Astrocyte of the hippocampus (primary cell): ENCODE data around the gene C16orf86.

Experiments used
- DNase-seq: peaks from one replicate; pipeline ENCODE4 v3.0.0; 2011; ENCODE audit warnings: low read depth, low spot score

Gene C16orf86

DNA sequence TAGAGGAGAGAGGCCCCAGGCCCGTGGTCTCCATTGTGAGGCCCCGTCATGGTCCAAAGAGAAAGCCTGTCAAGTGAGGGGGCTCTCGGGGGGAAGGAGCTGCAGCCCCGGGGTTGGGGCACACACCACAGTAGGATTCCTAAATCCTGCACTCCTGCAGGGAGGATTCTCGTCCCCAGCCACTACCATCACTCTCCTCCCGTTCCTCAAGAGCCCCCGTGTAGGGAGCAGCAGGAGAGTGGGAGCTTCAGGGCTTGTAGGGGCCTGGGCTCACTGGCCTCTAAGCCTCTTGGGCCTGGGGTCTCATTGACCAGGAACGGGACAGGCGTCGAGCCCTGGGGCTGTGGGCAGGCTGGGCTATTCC, 821 bp downstream of the C16orf86 start:
- no peak for DNase-seq

DNA sequence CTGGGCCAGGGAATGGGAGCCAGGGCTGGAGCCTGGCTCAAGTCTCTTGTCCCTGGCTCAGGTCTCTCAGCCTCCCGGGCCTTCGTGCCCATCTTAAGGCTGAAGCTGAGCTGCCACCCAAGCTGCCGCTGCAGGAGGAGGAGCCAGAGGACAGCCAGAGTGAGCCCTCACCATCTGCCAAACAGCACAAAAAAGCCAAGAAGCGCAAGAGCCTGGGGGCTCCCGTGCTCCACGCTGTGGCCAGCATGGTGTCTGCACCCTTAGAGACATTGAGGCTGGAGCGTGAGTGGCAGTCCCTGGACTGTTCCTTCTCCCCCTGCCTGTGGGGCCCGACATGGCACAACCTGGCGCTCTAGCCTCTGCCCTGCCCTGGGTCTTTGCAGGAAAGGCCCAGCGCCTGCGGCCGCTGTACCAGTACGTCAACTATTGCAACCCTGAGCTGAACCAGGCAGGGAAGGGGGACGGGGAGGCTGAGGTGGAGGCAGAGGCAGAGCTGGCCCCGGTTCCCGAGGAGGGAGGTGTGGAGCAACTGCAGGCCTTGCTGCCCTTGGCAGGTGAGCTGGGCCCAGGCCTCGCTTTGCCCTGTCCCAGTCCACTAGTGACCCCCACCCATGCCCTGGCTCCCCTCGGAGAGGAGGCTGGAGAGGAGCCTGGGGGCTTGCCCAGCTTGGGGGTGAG, 1.3 kb downstream of the C16orf86 start:
- peak; percentile 97 for DNase-seq

DNA sequence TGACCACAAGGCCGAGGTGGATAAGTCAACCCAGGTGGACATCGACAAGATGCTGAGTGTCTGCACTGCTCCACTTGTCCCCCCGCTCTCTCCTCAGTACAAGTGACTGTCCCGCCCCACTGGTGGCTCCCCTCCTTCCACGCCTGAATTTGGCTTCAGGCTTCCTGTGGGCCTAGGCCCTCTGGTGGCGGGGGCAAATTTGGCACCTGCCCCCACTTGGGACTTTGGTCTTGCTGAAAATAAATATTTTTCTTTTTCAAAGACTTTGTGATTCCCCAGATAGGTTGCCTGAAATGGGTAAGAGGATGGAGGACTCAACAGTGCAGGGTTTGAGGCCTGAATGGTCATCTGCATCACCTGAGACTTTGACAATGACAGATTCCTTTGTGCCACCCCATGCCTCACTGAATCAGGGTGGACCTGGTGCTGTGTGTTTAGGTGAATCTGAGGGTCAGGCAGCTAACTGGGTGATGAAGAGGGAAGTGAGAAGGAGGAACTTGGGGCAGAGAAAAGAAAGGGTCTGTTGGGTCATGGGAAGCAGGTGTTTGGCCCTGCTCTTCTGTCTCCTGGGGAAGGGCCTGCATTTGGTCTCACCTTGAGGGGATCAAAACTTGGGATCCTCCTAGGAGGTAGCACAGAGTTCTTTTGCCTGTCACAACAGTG, 2.0 kb downstream of the C16orf86 start:
- no peak for DNase-seq

DNA sequence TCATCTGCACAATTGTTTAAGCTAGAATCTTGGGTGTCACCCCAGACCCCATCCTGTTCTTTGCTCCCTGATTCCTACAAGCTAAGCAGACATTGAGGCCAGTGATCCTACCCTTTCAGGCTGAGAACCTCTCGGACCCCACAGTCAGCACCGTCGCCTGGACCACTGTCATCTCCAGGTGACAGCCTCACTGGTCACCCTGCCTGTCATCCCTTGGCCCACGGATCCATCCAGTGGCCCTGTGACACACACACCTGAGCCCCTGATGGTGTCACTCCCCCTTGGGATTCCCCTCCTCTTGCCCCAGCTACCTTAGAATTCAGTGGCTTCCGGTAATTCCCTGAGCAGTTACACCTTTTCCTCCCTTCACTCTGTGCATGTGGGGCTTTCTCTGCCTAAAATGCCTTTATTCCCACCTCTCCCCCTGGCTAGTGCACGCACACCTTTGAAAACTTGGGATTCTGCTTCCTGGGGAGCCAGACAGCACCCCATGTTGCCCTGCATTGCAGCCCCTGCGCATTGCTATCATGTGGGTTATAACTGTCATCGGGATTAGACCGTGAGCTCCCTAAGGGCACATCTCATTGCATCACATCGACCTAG, 3.0 kb downstream of the C16orf86 start:
- DNase-seq, result no peak

DNA sequence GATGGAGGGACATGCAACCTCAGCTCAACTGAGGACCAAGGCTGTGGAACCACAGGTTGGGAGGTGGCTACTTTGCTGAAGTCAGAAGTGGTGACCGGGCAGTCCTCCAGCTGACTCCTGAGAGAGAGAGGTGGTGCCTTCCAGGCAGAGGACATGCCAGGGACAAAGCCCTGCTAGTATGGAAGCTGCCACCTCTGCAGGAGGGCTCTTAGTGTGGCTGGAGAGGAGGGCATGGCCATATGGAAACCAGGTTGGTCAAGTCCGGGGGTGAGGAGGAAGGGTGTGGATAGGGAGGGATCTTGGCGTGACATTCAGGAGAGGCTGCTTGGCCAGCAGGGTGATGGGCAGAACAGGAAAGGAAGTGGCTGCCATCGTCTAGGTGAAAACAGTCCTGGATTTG, 5.7 kb downstream of the C16orf86 start:
- DNase-seq, result no peak

DNA sequence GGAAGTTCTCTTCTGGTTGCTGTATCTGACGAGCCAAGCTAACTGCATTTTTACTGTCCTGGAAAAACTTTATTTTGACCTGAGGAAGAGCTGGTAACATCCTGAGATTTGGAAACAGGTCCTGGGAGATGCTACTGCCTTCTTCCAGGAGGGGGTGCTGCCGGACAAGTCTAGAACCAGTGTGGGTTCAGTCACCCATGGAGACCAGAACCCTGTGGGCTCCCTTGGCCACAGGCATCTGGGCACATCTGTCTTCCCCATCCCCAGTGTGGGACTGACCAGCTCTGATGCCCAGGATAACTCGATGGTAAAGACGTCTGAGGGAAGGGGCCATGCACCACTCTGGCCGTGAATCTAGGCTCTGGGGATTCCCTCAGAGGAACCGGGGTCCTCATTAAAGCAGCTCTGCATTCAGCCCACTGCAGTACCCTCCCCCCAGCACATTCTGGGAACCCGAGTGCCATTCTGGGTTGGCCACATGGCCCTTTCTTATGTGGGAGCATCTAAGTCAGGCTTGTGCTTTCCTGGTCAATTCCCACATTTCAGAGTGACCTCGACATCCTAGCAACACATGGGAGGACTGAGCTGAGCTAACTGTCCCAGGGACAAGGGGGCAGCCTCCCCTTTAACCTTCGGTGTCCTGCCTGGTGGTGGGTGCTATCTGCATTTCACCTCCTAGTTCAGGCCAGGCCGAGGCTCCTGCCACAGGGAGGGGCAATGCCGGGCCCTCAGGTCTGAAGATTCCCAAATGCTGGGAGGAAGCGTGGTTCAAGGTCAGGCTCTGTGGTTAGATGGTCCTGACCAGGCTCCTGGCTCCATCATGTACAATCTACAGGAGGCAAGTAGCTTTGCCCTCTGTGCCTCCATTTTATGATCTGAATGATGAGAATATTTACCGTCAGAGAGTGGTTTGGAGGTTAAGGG, 6.4 kb downstream of the C16orf86 start:
- DNase-seq, result peak; percentile 79

DNA sequence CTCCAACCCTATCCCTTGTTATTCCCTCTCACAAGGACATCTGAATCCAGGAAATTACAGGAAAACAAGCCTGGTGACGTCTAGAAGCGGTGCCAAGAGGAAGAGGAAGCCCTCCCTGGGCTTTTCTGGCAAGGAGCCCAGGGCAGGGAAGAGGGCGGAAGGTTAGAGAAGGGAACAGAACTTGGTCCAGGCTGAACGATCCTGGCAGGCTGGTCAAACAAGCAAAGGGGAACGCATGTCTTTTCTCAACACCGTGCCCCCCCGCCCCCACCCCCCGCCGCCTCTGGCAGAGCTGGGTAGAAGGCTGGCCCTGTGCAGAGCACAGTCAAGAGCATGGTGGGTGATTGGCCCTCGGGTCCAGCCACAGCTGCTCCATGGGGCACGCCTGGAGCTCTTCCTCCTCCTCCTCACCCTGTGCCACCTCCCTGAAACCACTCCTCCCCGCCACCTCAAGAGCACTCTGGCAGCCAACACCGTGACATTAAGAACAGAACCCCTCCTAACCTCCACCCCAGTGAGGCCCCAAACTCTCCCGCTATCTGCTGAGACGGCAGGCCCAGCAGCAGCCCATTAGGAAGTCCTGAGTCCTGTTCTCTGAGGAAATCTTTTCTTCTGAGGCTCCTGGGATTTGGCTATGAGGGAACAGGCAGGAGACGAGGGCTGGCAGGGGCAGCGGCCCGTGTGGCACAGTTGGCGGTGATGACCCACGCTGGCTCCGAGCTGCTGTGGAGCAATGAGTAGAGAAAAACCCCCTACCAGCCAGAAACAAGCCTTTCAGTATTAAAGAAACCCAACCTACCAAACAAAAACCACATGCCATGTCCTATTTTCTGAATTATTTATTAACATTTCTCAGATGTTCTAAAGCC, 7.3 kb downstream of the C16orf86 start:
- no peak for DNase-seq

DNA sequence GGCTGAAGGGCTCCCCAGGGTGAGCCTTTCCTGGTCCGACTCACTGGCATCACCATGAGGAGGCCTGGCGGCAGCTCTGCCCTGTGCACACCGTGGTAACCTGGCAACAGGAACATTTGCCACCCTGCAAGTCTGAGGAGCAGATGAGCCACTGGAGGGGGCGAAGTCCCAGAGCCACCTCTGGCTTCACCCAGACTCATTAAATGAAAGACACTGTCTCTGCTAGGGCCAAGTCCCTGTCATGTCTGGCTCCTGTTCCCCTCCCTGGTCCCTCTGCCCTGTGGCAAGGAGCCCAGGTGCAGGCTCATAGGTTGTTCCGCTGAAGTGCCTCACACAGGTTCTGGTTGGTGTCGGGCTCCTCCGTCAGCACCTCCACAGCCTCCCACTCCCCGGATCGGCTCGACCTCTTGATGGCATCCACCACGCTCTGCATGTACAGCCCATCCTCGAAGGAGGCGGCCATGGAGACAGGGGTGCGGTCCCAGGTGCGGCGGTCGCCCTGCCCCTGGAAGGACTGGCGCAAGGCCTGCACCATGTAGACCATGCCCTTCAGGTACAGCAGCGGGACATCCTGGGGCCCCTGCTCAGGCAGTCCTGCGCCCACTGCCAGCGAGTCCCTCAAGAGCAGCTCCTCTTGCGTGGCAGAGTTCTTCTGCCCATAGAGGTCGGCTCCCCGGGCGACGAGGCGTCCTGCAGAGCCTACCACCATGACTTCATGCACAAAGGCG, 8.4 kb downstream of the C16orf86 start:
- no peak for DNase-seq

DNA sequence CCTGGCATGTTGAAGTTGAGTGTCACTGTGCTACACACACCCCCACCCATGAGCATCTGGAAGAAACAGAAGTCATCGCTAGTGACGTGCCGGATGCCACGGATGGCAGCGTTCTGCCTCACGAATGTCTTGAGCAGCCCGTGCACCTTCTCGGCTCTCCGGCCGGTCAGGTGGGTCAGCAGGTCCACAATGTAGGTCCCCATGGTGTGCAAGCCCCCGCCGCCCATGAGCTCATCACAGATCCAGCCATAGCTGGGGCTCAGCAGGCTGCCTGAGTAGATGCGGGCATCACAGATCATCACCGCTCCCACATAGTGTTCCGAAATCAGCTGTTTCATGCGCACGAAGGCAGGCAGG, 8.9 kb downstream of the C16orf86 start:
- DNase-seq, result no peak

DNA sequence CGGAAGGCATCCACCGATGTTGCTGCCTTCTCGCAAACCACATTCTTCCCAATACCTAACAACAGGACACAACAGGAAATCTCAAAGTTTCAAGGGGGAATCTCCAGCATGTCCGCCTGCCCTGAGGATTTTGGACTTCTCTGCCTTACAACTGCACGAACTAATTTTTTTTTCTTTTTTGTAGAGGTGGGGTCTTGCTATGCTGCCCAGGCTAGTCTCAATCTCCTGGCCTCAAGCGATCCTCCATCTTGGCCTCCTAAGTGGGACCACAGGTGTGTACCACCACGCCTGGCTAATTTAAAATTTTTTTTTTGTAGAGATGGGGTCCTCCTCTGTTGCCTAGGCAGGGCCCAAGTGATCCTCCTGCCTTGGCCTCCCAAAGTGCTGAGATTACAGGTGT, 9.4 kb downstream of the C16orf86 start:
- DNase-seq, result no peak

DNA sequence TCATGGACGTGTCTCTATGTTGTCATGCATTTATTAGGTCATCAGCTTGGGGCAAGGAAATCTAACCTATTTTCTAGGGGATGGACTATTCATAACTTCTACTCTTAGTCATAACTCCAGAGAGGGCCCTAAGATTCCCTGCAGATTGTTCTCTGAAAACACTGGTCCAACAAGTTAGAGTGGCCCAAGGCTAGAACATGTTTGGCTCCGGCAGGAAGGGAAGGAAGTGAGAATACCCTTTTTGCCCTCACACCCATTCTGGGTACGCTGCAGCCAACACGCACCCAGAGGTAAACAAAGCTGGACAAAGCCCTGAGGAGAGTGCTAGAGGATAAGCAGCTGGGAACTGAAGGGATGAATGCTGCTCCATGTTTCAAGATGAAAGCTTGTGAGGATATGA, 9.9 kb downstream of the C16orf86 start:
- no peak for DNase-seq

DNA sequence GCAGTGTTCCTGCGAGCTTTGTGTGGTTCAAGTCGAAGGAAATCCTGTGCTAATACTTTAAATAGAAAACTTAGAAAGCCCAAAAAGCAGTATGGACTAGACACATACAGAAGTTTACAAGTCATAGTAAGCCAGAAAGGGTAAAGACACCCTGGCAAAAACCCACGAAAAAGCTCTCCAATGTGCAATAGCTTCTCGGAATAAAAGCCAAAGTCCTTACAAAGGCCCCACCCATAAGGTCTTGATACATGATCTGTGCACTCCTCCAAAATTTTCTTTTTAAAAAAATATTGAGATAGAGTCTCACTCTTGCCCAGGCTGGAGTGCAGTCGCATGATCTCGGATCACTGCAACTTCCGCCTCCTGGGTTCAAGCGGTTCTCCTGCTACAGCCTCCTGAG, 10.3 kb downstream of the C16orf86 start:
- DNase-seq, result no peak

DNA sequence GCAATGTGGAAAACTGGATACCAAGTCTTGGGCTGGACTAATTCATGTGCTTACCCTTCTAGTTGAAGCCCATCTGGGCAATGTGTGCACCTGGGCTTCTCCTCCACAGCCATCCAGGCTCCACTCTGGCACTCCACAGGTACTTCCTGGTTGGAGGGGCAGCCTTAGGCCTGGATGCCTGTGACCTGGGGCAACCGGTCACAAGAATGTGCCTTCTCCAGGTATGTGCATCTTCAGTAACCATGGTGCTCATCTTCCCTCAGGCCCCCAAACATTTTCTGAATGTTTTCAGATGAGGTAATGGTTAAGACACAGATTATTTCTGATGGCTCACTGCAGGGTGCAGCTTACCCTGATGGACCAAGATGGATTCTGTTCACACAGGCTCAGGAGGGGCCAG, 11.1 kb downstream of the C16orf86 start:
- no peak for DNase-seq

DNA sequence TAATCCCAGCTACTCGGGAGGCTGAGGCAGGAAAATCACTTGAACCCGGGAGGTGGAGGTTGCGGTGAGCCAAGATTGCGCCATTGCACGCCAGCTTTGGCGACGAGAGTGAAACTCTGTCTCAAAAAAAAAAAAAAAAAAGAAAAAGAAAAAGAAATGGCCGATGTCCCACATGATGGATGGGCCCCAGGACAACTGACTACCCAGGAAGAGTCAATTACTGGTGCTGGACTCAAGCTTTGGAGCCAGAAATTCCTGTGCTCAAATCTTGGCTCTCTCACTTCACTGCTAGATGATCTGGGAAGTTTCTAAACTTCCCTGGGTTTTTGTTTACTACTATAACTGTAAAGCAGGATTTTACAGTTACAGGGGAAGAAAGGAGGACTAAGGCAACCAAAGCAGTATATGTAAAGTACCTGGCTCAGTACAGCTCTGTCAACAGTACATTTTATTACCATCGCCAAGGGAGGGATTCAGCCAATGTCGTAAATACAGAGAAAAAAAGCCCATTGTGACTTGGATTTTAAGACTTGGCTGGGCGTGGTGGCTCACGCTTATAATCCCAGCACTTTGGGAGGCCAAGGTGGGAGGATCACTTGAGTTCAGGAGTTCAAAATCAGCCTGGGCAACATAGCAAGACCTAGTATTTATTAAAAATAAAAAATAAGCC, 11.9 kb downstream of the C16orf86 start:
- no peak for DNase-seq

DNA sequence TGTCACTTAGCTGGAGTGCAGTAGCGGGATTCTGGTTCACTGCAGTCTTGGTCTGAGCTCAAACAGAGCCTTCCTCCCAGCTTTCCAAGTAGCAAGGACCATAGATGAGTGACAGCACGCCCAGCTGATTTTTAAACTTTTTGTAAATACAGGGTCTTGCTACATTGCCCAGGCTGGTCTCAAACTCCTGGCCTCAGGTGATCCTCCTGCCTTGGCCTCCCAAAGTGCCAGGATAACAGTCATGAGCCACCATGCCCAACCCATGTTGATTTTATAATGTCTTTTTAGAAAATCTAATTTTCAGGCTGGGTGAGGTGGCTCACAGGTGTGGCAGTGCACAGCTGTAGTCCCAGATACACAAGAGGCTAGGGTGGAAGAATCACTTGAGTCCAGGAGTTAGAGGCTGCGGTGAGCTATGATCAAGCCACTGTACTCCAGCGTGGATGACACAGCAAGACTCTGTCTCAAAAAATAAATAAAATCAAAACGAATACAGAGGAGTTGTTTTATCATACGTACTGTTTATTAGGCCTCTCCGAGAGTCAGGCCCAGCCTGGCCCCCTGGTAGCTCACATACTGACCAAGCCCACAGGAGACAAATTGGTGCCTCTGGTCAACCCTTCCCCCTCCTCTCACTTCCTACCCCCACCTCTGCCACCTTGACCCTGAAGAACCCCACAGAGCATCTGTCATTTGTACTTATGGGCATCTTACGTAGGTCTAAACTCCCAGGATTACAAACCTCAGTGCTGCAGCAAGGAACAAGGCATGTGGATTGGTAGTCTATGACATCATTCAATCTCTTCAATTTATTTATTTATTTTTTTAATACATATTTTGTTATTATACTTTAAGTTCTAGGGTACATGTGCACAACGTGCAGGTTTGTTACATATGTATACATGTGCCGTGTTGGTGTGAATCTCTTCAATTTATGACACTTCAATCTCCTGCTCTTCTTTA, 13.6 kb downstream of the C16orf86 start:
- no peak for DNase-seq

DNA sequence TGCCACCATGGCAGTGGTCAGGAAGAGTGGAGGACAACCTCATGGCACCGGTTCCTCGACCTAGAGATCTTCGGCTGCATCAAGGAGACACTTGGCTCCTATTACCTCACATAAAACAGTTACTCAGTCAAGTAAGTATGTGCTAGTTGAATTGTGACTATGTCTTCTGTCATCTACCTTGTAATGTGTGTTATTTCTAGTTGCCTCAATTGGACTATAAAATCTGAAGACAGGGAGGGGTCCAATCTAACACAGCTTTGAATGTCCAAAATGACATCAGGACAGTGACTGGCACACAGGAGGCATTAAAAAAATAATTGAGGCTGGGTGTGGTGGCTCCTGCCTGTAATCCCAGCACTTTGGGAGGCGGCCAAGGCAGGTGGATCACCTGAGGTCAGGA, 17.2 kb downstream of the C16orf86 start:
- DNase-seq, result no peak

DNA sequence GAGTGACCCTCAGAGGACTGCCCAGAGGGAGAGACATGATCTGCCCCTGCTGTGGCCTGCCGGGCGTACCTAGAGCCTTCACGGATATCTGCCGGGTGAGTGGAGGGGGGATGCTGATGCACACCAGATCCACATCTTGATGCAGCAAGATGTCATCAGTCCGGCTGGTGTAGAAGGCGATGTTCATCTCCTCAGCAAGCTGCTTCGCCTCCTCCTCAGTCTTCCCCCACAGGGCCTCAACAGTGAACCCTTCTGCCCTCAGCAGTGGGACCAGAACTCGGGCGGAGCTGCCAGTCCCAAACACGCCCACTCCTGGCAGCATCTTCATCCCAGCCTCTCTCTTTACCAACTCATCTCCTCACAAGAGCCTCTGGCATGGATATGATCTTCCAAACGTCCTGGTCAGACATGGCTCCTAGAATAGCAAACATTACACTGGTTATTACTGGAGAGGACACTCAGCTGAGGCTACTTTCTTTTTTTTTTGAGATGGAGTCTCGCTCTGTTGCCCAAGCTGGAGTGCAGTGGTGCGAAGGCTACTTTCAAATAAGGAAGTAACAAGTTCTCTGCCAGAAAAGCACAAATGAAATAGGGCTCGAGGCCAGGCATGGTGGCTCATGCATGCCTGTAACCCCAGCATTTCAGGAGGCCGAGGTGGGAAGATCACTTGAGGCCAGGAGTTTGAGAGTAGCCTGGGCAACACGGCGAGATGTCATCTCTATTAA, 18.9 kb downstream of the C16orf86 start:
- no peak for DNase-seq
